ENCODE results near the gene RPL15. TPM values are rescaled to one million over a fixed set of nuclear protein-coding genes. Genes with fewer than 3 reads are reported as not detected.
A peak's percentile ranks its signal among the peaks of the same experiment; 100 is the strongest.

The RPL15 gene
- total RNA-seq, 2 experiments from 2014 or later = 1,249 to 1,693 TPM

- H3K36me3 Mint-ChIP-seq = peaks cover 3% of the 10 kb centered on the region
- peaks cover 28% of the 10 kb centered on the region for H3K27me3 Mint-ChIP-seq
- ATAC-seq = no peak
- no peaks in the 10 kb centered on the region for H3K9me3 Mint-ChIP-seq (ENCODE audit: low read depth)
- no peak overlapping the region for H3K27ac Mint-ChIP-seq
- CTCF ChIA-PET = interaction anchor here (1.1 kb wide), 1 partner anchor 12 kb away, joined by 4 read pairs; no protein-coding TSS in a partner anchor
- H3K4me3 Mint-ChIP-seq = no peak overlapping the region
- peaks cover 27% of the 10 kb centered on the region for H3K4me1 Mint-ChIP-seq
- DNase-seq = no peak
These were observed 28.7 kb downstream of the RPL15 start for GRCh38 chr3:23945663-23945912.

GRCh38 chr3:23945913-23946687, 29.2 kb downstream of the RPL15 start:
- H3K4me1 Mint-ChIP-seq = peaks cover 28% of the 10 kb centered on the region
- H3K27ac Mint-ChIP-seq = peak overlapping the region; percentile 84
- DNase-seq (peak; percentile 96), ATAC-seq (peak; percentile 82)
- CTCF ChIA-PET = interaction anchor here (1.1 to 1.5 kb wide), 4 partner anchors 9 to 29 kb away, joined by 3 to 5 read pairs (median 4); partner anchors contain the start of genes NKIRAS1 and RPL15
- peak overlapping the region; percentile 80 for H3K4me3 Mint-ChIP-seq
- peaks cover 23% of the 10 kb centered on the region for H3K27me3 Mint-ChIP-seq
- H3K9me3 Mint-ChIP-seq (ENCODE audit: low read depth) = no peaks in the 10 kb centered on the region
- peaks cover 3% of the 10 kb centered on the region for H3K36me3 Mint-ChIP-seq

GRCh38 chr3:23948761-23949160, 31.8 kb downstream of the RPL15 start:
- Mint-ChIP-seq H3K36me3 (peaks cover 3% of the 10 kb centered on the region), H3K4me3 (no peak overlapping the region), H3K27ac (no peak overlapping the region), H3K4me1 (peaks cover 37% of the 10 kb centered on the region), H3K9me3 (ENCODE audit: low read depth) (no peaks in the 10 kb centered on the region), H3K27me3 (peaks cover 9% of the 10 kb centered on the region)
- DNase-seq (no peak), ATAC-seq (no peak)
- CTCF ChIA-PET = interaction anchor here (1.6 kb wide), 1 partner anchor 9 kb away, joined by 4 read pairs; no protein-coding TSS in a partner anchor

GRCh38 chr3:23949784-23950183, 32.9 kb downstream of the RPL15 start:
- H3K4me3 Mint-ChIP-seq = peak overlapping the region; percentile 71
- no peak for ATAC-seq
- DNase-seq = no peak
- H3K9me3 Mint-ChIP-seq (ENCODE audit: low read depth) = no peaks in the 10 kb centered on the region
- H3K36me3 Mint-ChIP-seq = peaks cover 4% of the 10 kb centered on the region
- peaks cover 29% of the 10 kb centered on the region for H3K4me1 Mint-ChIP-seq
- no peaks in the 10 kb centered on the region for H3K27me3 Mint-ChIP-seq
- peak overlapping the region; percentile 94 for H3K27ac Mint-ChIP-seq
- CTCF ChIA-PET = interaction anchor here (1.2 to 2.7 kb wide), 4 partner anchors 8 to 61 kb away, joined by 3 to 9 read pairs (median 4); partner anchors contain the start of genes NKIRAS1 and RPL15

- peak overlapping the region; percentile 94 for H3K27ac Mint-ChIP-seq
- H3K36me3 Mint-ChIP-seq = peaks cover 4% of the 10 kb centered on the region
- ATAC-seq = no peak
- no peaks in the 10 kb centered on the region for H3K27me3 Mint-ChIP-seq
- CTCF ChIA-PET = interaction anchor here (1.2 to 2.7 kb wide), 4 partner anchors 8 to 62 kb away, joined by 3 to 9 read pairs (median 4); partner anchors contain the start of genes NKIRAS1 and RPL15
- DNase-seq = no peak
- H3K9me3 Mint-ChIP-seq (ENCODE audit: low read depth) = no peaks in the 10 kb centered on the region
- H3K4me1 Mint-ChIP-seq = peaks cover 29% of the 10 kb centered on the region
- peak overlapping the region; percentile 71 for H3K4me3 Mint-ChIP-seq
These were observed 33.4 kb downstream of the RPL15 start for GRCh38 chr3:23950293-23950692.

GRCh38 chr3:23952646-23953045, 35.7 kb downstream of the RPL15 start:
- no peak overlapping the region for H3K4me3 Mint-ChIP-seq
- no peak for DNase-seq
- peaks cover 4% of the 10 kb centered on the region for H3K36me3 Mint-ChIP-seq
- H3K4me1 Mint-ChIP-seq = peaks cover 22% of the 10 kb centered on the region
- H3K27ac Mint-ChIP-seq = no peak overlapping the region
- CTCF ChIA-PET = no interaction called here
- no peaks in the 10 kb centered on the region for H3K9me3 Mint-ChIP-seq (ENCODE audit: low read depth)
- H3K27me3 Mint-ChIP-seq = no peaks in the 10 kb centered on the region
- ATAC-seq = no peak

- ATAC-seq = no peak
- Mint-ChIP-seq H3K27ac (no peak overlapping the region), H3K36me3 (peaks cover 4% of the 10 kb centered on the region)
These were observed 36.6 kb downstream of the RPL15 start for GRCh38 chr3:23953523-23953922.

GRCh38 chr3:23954144-23954543, 37.2 kb downstream of the RPL15 start:
- no peak overlapping the region for H3K4me3 Mint-ChIP-seq
- no peaks in the 10 kb centered on the region for H3K27me3 Mint-ChIP-seq
- peaks cover 4% of the 10 kb centered on the region for H3K36me3 Mint-ChIP-seq
- ATAC-seq (no peak), DNase-seq (no peak)
- H3K27ac Mint-ChIP-seq = no peak overlapping the region
- no peaks in the 10 kb centered on the region for H3K9me3 Mint-ChIP-seq (ENCODE audit: low read depth)
- CTCF ChIA-PET = no interaction called here
- H3K4me1 Mint-ChIP-seq = peaks cover 26% of the 10 kb centered on the region

More at GRCh38 chr3:23953523-23953922, 36.6 kb downstream of the RPL15 start:
- Mint-ChIP-seq H3K4me1 (peaks cover 22% of the 10 kb centered on the region), H3K27me3 (no peaks in the 10 kb centered on the region), H3K9me3 (ENCODE audit: low read depth) (no peaks in the 10 kb centered on the region), H3K4me3 (no peak overlapping the region)
- CTCF ChIA-PET = no interaction called here
- DNase-seq = no peak

- ATAC-seq (no peak), DNase-seq (no peak)
- no peak overlapping the region for H3K27ac Mint-ChIP-seq
- peaks cover 4% of the 10 kb centered on the region for H3K36me3 Mint-ChIP-seq
- no peaks in the 10 kb centered on the region for H3K27me3 Mint-ChIP-seq
- no peak overlapping the region for H3K4me3 Mint-ChIP-seq
- peaks cover 14% of the 10 kb centered on the region for H3K4me1 Mint-ChIP-seq
- CTCF ChIA-PET = no interaction called here
- no peaks in the 10 kb centered on the region for H3K9me3 Mint-ChIP-seq (ENCODE audit: low read depth)
These were observed 39.8 kb downstream of the RPL15 start for GRCh38 chr3:23956701-23957100.

GRCh38 chr3:23959135-23959900, 42.4 kb downstream of the RPL15 start:
- ATAC-seq (peak; percentile 71), DNase-seq (no peak)
- no peak overlapping the region for H3K4me3 Mint-ChIP-seq
- CTCF ChIA-PET = no interaction called here
- H3K27ac Mint-ChIP-seq = no peak overlapping the region
- H3K36me3 Mint-ChIP-seq = peaks cover 9% of the 10 kb centered on the region
- peaks cover 10% of the 10 kb centered on the region for H3K4me1 Mint-ChIP-seq
- no peaks in the 10 kb centered on the region for H3K27me3 Mint-ChIP-seq
- no peaks in the 10 kb centered on the region for H3K9me3 Mint-ChIP-seq (ENCODE audit: low read depth)

GRCh38 chr3:23960649-23961048, 43.7 kb downstream of the RPL15 start:
- CTCF ChIA-PET = no interaction called here
- Mint-ChIP-seq H3K4me3 (no peak overlapping the region), H3K36me3 (peaks cover 9% of the 10 kb centered on the region), H3K4me1 (peaks cover 10% of the 10 kb centered on the region), H3K9me3 (ENCODE audit: low read depth) (no peaks in the 10 kb centered on the region), H3K27me3 (no peaks in the 10 kb centered on the region), H3K27ac (no peak overlapping the region)
- ATAC-seq (no peak), DNase-seq (no peak)

- Mint-ChIP-seq H3K9me3 (ENCODE audit: low read depth) (no peaks in the 10 kb centered on the region), H3K36me3 (peaks cover 9% of the 10 kb centered on the region), H3K4me1 (peaks cover 10% of the 10 kb centered on the region), H3K27me3 (no peaks in the 10 kb centered on the region), H3K4me3 (no peak overlapping the region), H3K27ac (no peak overlapping the region)
- ATAC-seq = no peak
- no peak for DNase-seq
- CTCF ChIA-PET = no interaction called here
These were observed 44.1 kb downstream of the RPL15 start for GRCh38 chr3:23961066-23961465.

GRCh38 chr3:23961913-23962312, 45.0 kb downstream of the RPL15 start:
- Mint-ChIP-seq H3K27me3 (no peaks in the 10 kb centered on the region), H3K4me3 (no peak overlapping the region), H3K27ac (no peak overlapping the region), H3K36me3 (peaks cover 7% of the 10 kb centered on the region), H3K4me1 (peaks cover 10% of the 10 kb centered on the region), H3K9me3 (ENCODE audit: low read depth) (no peaks in the 10 kb centered on the region)
- ATAC-seq (no peak), DNase-seq (no peak)
- CTCF ChIA-PET = no interaction called here
